CD4-positive, alpha-beta T cell treated with Interferon alpha-2 for 1 hour (primary cell): Measurements from ENCODE around the gene LRRTM4.

Experiments
- DNase-seq, 2 donors: peaks; one replicate each; pipeline ENCODE4 v3.0.0-alpha.2; 2020 to 2022

LRRTM4 gene

GRCh38 chr2:77521931-77522470 is at the start of gene LRRTM4:
Gene LRRTM4, minus strand, starts transcription at chr2:77522376.
- no peak for DNase-seq

DNA sequence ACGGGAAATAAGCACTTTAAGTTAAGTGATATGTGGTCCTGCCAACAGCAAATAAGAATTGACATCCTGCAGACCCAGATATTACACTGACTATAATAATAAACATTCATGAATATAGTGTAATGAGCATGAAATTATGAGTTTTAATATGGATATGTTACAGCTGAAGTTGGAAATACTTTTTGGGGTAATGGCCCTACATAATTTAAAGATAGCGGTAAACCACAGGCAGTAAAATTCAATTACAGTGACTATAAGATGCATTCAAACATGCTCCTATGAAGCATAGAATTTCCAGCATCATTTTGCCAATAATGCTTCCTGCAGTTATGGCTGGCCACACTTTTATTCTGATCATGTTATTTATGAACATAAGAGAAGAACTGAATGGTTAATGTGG is 49.4 kb upstream of the LRRTM4 start:
- DNase-seq = no peak

DNA sequence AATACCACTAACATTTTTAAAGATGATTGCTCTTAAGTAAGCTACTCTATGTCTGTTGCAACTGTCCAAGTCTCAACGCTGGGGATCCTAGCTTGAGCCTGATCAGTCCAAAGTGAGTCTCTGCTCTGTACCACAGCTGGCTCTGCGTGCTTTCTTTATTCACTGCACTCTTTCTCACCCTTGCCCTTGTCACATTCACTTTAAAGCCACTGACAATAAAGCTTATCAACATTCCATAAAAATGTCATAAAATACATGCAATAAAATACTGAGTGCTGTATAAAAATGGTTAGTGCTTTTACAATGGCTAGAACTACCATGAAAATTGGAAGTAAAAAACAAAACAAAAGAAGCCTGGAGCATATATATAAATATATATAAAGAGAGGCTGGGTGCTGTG is 45.5 kb upstream of the LRRTM4 start:
- DNase-seq = no peak

DNA sequence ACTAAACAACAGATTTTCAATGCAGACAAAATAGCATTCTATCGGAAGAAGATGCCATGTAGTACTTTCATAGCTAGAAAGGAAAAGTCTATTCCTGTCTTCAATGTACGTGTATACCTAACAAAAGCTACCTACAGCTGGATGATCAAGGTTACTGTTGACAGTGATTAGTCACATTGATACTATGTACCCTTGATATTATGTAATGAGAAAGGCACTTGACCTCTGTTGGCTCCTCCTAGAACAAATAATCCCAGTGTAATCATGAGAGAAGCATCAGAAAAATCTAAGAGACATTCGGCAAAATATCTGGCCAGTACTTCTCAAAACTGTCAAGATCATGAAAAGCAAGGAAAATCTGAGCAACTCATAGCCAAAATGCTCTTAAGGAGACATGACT is 44.4 kb upstream of the LRRTM4 start:
- DNase-seq = no peak

DNA sequence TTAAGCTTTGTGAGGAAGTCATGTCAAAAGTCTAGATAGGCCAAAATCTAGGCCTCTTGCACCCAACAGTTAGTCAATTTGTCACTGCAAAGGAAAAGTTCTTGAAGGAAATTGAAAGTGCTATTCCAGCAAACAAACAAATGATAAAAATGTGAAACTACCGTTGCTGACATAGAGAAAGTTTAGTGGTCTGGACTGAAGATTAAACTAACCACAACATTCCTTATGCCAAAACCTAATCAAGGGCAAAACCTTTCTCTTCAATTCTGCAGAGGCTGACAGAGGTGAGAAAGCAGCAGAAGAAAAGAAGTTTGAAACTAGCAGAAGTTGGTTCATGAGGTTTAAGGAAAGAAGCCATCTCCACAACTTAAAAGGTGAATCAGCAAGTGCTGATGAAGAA is 44.0 kb upstream of the LRRTM4 start:
- no peak for DNase-seq

- DNase-seq = no peak
Observed at GRCh38 chr2:77552956-77553355, 30.8 kb upstream of the LRRTM4 start.

DNA sequence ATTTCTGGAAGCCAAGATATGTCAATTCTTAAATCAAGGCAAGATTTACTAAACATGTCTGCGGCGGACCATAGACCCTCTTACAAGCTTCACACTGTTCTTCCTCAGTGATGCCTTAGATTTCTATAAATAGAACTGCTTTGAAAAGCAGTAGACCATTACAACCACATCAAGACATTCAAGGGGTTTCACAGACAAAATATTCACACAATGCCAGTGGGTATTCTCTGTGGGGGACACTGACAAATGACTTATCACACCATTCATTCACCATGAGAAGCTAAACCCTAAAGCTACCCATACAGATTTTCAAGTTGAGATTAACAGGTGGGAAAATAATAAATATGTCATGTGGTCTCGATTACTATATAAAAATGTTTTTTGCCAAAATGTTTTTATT is 15.9 kb upstream of the LRRTM4 start:
- no peak for DNase-seq

- DNase-seq = no peak
Observed at GRCh38 chr2:77522888-77523287, 712 bp upstream of the LRRTM4 start.

DNA sequence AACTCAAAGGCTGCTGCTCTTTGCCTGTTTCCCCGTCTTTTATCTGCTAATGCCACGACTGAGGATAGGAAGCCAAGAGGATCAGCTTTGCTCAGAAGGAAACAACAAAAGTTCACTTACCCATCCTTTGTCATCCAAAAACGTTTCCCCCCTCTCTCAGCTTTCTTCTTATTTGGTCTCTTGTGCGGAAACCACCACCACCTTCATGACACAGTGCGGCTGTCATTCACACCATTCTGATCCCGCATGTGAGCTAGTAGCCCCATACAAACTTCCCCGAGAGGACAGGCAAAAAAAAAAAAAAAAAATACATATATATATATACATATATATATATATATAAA is 656 bp downstream of the LRRTM4 start:
- no peak for DNase-seq

GRCh38 chr2:77520641-77521547 is 1.3 kb downstream of the LRRTM4 start:
- no peak for DNase-seq

DNA sequence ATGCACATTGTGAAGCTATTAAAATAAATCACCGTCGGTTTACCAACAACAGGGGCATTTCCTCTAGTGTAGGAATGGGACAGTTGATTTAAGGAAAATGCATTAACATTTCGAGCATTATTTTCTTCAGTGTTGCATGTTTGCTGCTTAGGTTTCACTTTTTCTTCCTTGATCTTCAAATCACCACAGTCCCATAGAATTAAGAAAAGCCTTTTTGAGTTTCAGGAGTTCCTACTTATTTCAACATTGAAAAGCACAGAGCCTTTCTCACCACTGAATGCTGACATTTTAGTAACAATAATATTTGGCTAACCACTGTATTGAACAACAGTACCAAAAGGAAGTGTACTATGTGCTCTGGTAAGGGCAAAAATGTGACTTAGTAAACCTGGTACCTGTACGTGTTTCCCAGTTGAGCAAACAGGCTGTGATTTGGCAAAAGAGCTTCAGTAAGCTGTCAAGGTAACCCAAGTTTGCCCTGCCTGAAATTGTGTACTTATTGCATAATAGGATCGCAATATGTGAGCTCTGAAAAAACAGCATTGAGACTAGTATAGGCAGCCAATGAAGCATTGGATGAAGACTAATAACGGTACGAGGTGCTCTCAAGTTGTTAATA is 2.2 kb downstream of the LRRTM4 start:
- no peak for DNase-seq

GRCh38 chr2:77519164-77519887 is 2.9 kb downstream of the LRRTM4 start:
- DNase-seq = no peak

DNA sequence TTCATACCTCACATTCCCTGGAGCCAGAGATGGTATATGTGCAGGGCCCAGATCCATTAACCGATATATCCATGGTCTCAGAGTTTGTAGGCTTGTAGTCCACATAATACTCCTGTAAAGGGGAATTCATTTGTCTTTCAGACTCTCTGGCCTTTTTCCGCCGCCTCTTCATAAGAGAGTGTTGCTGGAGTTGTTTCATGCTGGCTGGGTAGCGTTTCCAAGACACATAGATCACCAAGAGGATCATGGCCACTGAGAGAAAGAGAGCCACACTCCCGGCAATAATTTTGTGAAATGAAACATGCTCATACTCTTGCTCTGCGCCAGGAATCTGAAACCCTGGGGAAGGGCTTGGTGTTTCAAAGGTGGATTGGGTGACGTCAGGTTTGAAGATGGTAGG is 3.9 kb downstream of the LRRTM4 start:
- no peak for DNase-seq

GRCh38 chr2:77513191-77513590 is 9.0 kb downstream of the LRRTM4 start:
- no peak for DNase-seq

DNA sequence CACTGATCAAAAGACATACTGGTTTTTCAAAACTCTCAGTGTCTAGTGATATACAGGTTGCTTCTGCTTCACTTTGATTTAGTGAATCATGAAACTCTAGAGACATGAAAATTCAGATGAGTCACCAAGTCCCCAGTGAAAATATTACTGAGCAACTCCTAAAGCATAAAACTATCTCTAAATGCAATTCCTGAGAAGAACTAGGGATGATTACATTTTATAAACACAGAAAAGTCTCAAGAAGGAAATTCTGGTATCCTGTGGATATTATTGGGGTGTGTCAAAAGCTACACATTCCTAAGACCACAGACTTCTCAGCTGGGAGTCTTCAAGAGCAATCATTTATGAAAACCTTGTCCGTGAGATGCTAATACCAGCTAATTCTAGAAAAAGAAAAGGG is 9.7 kb downstream of the LRRTM4 start:
- no peak for DNase-seq

DNA sequence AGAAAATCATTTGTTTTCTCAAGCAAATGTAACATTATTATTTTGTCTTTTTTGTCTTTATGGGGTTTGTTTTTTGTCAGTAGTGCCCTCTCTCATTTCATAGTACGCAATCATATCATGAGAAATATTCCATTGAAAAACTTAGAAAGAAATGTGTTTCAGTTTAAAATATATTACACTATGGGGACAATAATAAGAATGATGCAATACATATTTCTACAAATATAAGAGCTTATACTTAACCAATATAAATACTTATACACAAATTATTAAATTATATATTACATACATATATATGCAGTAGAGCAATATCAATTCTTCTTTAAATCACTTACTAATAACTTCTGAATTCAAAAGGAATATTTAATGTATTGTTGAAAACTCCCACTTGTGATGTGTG is 13.7 kb downstream of the LRRTM4 start:
- DNase-seq = no peak

DNA sequence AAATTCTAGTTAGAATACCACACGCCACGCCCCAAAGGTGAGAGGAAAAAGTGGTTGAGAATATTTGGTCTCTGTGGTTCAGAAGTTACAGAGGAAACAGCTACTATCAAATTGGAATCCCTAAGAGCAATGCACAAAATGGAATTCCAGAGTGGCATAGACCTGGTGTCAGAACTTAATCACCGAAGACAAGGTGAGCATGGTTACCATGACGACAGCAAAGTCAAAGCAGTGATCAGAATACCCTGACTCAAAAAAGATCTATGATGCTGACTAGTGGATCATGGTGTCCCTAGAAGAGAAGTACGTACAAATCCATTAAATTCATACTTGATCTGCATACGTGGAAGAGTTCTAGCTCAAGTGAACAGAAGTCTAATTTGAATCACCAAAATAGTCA is 14.5 kb downstream of the LRRTM4 start:
- DNase-seq = no peak

DNA sequence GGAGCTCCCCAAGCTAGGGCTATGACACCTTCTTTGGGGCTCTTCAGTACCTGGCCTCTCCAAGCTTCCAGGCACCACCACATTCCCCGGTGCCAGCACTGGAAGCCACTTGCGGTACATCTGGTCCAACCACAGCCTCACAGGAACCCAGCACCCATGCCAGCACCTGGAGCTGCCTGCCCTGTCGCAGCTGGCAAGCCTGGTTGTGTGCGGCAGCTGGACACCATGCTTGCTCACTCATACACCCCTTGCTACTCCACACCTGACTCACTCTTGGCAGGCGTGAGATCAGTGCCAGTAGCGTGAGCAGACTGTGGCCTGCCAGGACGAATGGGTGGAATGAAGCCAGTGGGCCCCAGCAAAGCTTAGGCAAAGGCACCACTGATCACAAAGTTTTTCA is 34.0 kb downstream of the LRRTM4 start:
- no peak for DNase-seq

DNA sequence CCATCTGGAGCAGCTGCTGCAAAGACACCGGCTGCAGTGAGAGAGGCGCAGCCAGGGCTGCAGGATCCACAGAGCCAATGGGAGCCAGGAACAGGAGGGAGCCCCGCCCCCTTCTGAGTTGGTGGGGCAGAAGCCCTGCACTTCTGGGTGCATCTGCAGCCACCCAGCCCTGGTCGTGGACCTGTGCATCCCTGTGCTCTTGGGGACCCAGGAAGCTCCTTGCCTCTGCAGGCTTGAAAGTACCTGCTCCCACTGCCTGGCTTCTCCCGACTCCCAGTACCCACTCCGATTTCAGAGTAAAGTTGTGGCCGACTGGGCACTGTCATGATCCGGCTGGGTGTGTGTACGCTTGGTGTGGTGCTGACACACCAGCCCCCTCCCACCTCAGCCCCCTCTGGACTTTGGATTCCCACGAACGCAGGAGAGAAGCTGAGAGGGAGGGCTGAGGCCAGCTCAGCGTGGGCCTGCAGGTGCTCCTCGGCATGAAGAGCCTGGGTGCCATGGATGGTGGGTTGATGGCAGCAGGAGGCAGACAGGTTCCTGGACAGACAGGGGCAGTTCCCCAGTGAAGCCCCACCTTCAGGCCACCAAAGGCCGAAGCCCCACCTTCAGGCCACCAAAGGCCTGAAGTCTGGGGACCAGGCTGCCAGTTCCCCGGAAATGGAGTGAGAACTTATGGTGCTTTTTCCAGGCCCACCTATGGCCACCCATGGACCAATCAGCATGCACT is 34.9 kb downstream of the LRRTM4 start:
- DNase-seq = no peak

DNA sequence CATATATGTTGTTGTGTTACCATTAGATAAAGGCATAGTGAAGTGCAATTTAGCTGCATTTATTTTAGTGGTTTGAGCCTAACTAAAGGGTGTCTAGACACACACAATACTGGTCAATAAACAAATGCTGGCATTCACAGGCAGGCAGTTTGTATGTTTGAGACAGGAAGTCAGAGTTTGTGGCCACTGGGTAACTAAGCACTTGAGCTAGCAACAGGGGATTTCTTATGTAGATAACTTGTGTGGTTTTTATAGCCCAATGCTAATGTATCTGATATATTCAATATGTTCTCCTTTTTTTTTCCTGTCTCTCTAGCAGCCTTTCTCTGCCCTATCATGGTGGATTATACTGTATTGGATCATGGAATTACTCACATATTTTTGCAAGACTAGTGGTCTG is 38.1 kb downstream of the LRRTM4 start:
- no peak for DNase-seq

DNA sequence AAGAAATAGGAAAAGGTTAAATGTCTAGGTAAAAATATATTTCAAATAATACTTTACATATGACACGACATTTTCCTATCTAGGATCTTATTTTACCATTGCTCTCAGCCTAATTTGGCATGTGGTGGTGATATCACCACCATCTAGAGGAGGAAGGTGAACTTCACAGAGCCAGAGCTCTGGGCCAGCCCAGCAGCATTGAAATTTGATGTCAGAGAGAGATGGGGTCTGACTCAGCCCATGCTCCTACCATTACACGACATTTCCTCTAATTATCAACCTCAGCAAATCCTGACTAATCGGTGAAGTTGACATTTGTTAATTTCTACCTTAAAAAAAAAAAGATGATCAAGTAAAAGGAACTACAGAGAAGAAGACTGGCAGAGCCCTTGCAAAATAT is 42.3 kb downstream of the LRRTM4 start:
- no peak for DNase-seq

DNA sequence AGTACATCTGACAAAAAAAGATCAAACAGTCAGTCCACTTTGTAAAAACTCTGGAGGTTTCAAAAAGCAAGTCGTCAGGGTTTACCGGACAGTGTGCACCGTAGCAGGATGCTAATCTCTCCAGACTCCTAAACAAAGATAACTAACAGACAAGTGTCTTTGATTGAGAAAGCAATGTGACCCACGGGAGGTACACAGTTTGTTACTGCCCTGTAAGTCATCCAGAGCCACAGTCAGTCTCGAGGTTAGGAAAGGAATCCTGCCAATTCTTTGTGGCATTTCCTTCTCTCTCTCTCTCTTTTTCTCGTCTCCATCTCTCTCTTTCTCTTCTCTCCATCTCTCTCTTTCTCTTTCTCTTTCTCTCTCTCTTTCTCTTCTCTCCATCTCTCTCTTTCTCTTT is 42.8 kb downstream of the LRRTM4 start:
- DNase-seq = no peak

DNA sequence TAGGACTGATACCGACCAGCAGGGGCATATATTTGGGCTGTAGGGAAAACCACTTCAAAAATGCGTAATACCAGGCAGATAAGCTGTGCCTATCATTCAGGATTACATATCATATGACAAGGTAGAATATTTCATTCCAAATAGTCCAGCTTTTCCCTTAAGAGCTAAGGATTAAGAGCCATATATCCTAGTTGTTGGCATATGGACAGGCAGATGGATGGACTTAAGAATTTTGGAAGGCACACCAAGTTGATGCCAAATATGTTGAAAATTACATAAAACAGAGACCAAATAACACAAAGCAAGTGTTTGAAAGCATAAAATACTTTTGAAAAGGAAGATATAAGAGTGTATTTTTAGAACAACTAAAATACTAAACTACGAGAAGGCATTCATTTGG is 52.1 kb downstream of the LRRTM4 start:
- DNase-seq = no peak
